Epithelial cell of esophagus (primary cell): ENCODE data around the gene EHD1.

Source experiments
- DNase-seq: peaks from one replicate; pipeline ENCODE4 v3.0.0; 2010; ENCODE audit warnings: low read depth
- H3K4me3 ChIP-seq: 2 replicates; pipeline ENCODE4 v1.5.1; 2011; ENCODE audit warnings: mild to moderate bottlenecking, low read length, control low read depth
- CTCF ChIP-seq: IDR thresholded peaks from 2 replicates; pipeline ENCODE4 v1.5.1; 2011; ENCODE audit warnings: low read depth, mild to moderate bottlenecking, low read length, control low read depth, inconsistent platforms; ENCODE audit not compliant: insufficient read depth; ENCODE audit errors: missing control alignments

Gene EHD1

DNA sequence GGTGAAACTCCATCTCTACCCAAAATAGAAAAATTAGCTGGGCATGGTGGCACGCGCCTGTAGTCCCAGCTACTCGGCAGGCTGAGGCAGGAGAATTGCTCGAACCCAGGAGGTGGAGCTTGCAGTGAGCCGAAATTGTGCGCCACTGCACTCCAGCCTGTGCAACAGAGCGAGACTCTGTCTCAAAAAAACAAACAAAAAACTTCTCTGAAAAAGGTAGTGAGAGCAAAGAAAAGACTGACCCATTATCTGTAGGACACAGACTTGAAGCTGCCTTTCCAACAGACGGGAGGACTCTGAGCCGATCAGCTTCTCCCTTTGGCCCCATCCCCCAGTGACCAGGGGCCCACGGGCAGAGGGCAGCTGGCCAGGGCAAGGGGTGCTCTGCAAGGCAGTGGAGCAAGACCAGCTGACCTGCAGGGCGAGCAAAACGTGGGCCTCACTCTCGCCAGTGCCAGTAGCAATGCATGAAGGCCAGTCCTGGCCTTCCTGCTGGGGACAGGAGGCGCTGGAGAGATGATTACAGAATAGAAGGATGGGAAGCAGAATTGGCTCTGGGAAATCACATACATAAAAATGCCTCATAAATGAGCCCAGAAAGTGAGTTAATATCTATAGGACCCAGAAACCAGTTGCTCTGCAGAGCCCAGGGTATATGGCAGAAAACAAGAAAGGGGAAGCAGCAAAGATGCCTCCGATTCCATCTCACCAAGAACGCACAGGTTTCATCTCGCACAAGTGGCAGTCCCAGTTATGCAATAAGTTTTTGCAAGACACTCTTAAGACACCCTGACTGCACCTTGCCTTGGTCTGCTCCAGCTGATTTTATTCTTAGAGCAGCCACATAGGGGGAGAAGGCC, 2.8 kb downstream of the EHD1 start:
- DNase-seq = peak; percentile 48
- peak; percentile 6 for TF ChIP-seq CTCF

GRCh38 chr11:64874308-64875240, 3.8 kb downstream of the EHD1 start:
- no peak for TF ChIP-seq CTCF
- no peak overlapping the region for H3K4me3 ChIP-seq
- no peak for DNase-seq

More for the DNA sequence above, 2.8 kb downstream of the EHD1 start:
- peak overlapping the region; percentile 84 for H3K4me3 ChIP-seq

- DNase-seq = no peak
- H3K4me3 ChIP-seq = no peak overlapping the region
- no peak for TF ChIP-seq CTCF
These were observed 5.5 kb downstream of the EHD1 start for GRCh38 chr11:64872790-64873488.

GRCh38 chr11:64871492-64871891, 6.9 kb downstream of the EHD1 start:
- no peak overlapping the region for H3K4me3 ChIP-seq
- no peak for DNase-seq
- no peak for TF ChIP-seq CTCF

GRCh38 chr11:64870893-64871466, 7.4 kb downstream of the EHD1 start:
- DNase-seq = no peak
- TF ChIP-seq CTCF = no peak

DNA sequence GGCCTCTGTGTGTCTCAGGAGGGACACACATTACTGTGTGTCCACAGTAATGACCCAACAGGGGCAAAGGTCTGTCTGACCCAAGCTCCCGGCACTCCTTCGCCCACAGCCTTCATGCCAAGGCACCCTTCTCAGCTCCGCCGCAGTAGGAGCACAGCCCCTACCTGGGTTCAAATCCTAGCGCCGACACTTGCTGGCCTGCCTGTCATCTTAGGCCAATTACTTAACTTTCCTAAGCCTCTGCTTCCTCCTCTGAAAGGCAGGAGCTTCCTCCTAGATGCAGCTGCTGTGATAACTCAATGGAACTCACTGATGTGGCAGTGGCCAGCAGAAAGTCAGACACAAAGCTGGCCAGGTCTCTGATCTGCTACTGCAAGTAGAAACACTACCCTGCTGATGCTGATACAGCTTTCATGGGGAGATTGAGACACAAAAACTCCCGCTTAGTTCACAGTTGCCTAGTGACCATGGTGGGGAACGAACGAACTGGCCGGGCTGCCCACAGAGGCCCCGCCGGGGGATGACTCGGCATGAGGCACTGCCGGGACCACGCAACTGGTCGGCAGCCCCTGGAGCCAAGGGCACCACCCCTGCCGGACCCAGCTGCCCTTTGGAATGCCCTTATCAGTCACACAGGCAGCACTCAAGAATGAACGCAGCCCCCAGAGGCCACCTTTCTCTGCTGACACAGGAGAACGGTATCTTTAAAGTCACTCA, 8.1 kb downstream of the EHD1 start:
- H3K4me3 ChIP-seq = no peak overlapping the region
- peak; percentile 31 for DNase-seq
- no peak for TF ChIP-seq CTCF

More at GRCh38 chr11:64870893-64871466, 7.4 kb downstream of the EHD1 start:
- H3K4me3 ChIP-seq = no peak overlapping the region
